HEK293 (cell line): ENCODE results near the gene RHBDL2.

ENCODE experiments used
- CTCF ChIA-PET: fragments of 350-600 bp; formaldehyde crosslinking; extraction: SDS; loops from one replicate; lab custom pipeline; 2021; ENCODE audit warnings: antibody characterized with exemption; lab: Yijun Ruan, JAX
- POLR2A ChIA-PET: fragments of 300-600 bp; formaldehyde crosslinking; extraction: SDS; loops from one replicate; lab custom pipeline; 2020; ENCODE audit warnings: antibody characterized with exemption, inconsistent platforms; lab: Yijun Ruan, JAX
- H3K27ac ChIP-seq: fragments of 200-500 bp; sonication (Bioruptor generic); 2 replicates; pipeline ENCODE4 v1.5.1; 2014; ENCODE audit warnings: low read depth, low read length, control low read depth, inconsistent platforms; ENCODE audit errors: extremely low read depth
- H3K36me3 ChIP-seq, 2 experiments: fragments of 200-500 bp in 1 of 2; sonication (Bioruptor generic) in 1 of 2; 1 replicate in 1 of 2; 2 replicates in 1 of 2; pipeline ENCODE4 v1.5.1; 2014 to 2017; ENCODE audit warnings: inconsistent platforms in 2 of 2, low read length in 2 of 2; ENCODE audit not compliant: control insufficient read depth in 2 of 2, insufficient read depth in 1 of 2
- H3K4me1 ChIP-seq: fragments of 200-500 bp; sonication (Bioruptor generic); 2 replicates; pipeline ENCODE4 v1.5.1; 2014; ENCODE audit warnings: mild to moderate bottlenecking, low read length, inconsistent platforms; ENCODE audit not compliant: control insufficient read depth, insufficient read depth
- H3K4me3 ChIP-seq: 2 replicates; pipeline ENCODE4 v1.5.1; 2011; ENCODE audit warnings: low read depth, mild to moderate bottlenecking, control low read depth, low read length, moderate library complexity
- H3K9me3 ChIP-seq: fragments of 200-500 bp; sonication (Bioruptor generic); 2 replicates; pipeline ENCODE4 v1.5.1; 2014; ENCODE audit warnings: low read depth, low read length, inconsistent platforms; ENCODE audit not compliant: control insufficient read depth, insufficient read depth
- ELK4 ChIP-seq: IDR thresholded peaks from 2 replicates; pipeline ENCODE4 v1.6.1; 2011; ENCODE audit warnings: mild to moderate bottlenecking, low read depth, low read length, borderline replicate concordance
- GLIS2 ChIP-seq: fragments of 450-650 bp; formaldehyde crosslinking; IDR thresholded peaks from 2 replicates; pipeline ENCODE4 v1.5.1; 2016; ENCODE audit warnings: missing biosample characterization, missing genetic modification characterization
- HOXA7 ChIP-seq: sonication (generic); formaldehyde crosslinking; IDR thresholded peaks from 2 replicates; pipeline ENCODE4 v1.8.1; 2022; ENCODE audit warnings: missing genetic modification reagents, borderline replicate concordance
- KLF8 ChIP-seq: fragments of 450-650 bp; formaldehyde crosslinking; IDR thresholded peaks from 2 replicates; pipeline ENCODE4 v1.5.1; 2016; ENCODE audit warnings: missing biosample characterization, missing genetic modification characterization
- PRDM4 ChIP-seq: fragments of 450-650 bp; formaldehyde crosslinking; IDR thresholded peaks from 2 replicates; pipeline ENCODE4 v1.5.1; 2017; ENCODE audit warnings: missing biosample characterization, missing genetic modification characterization
- SALL2 ChIP-seq: fragments of 450-650 bp; formaldehyde crosslinking; IDR thresholded peaks from 2 replicates; pipeline ENCODE4 v1.5.0; 2017; ENCODE audit warnings: missing biosample characterization, mild to moderate bottlenecking, missing genetic modification characterization, borderline replicate concordance
- SETDB1 ChIP-seq: IDR thresholded peaks from one replicate; pipeline ENCODE4 v1.6.1; 2017; ENCODE audit warnings: mild to moderate bottlenecking, low read length, moderate library complexity, mixed read lengths; ENCODE audit not compliant: insufficient read length
- TSHZ1 ChIP-seq: fragments of 450-650 bp; formaldehyde crosslinking; IDR thresholded peaks from 2 replicates; pipeline ENCODE4 v1.5.1; 2016; ENCODE audit warnings: missing biosample characterization, missing genetic modification characterization, borderline replicate concordance
- ZBTB10 ChIP-seq: fragments of 450-650 bp; formaldehyde crosslinking; IDR thresholded peaks from 2 replicates; pipeline ENCODE4 v1.5.1; 2016; ENCODE audit warnings: missing biosample characterization, missing genetic modification characterization
- ZBTB11 ChIP-seq: fragments of 450-650 bp; formaldehyde crosslinking; conservative IDR thresholded peaks from 2 replicates; pipeline ENCODE4 v1.5.1; 2016; ENCODE audit warnings: low read depth, missing biosample characterization, missing genetic modification characterization
- ZNF133 ChIP-seq: fragments of 450-650 bp; formaldehyde crosslinking; IDR thresholded peaks from 2 replicates; pipeline ENCODE4 v1.5.1; 2016; ENCODE audit warnings: missing biosample characterization, missing genetic modification characterization
- ZNF146 ChIP-seq: fragments of 450-650 bp; formaldehyde crosslinking; IDR thresholded peaks from 2 replicates; pipeline ENCODE4 v1.5.1; 2016; ENCODE audit warnings: missing biosample characterization, missing genetic modification characterization
- ZNF211 ChIP-seq: fragments of 450-650 bp; formaldehyde crosslinking; IDR thresholded peaks from 2 replicates; pipeline ENCODE4 v1.5.1; 2016; ENCODE audit warnings: low read depth, missing biosample characterization, missing genetic modification characterization
- ZNF239 ChIP-seq: fragments of 450-650 bp; formaldehyde crosslinking; IDR thresholded peaks from 2 replicates; pipeline ENCODE4 v1.5.1; 2016; ENCODE audit warnings: missing biosample characterization, missing genetic modification characterization
- ZNF24 ChIP-seq: fragments of 450-650 bp; formaldehyde crosslinking; IDR thresholded peaks from 2 replicates; pipeline ENCODE4 v1.5.1; 2016; ENCODE audit warnings: missing biosample characterization, missing genetic modification characterization
- ZNF707 ChIP-seq: fragments of 450-650 bp; formaldehyde crosslinking; IDR thresholded peaks from 2 replicates; pipeline ENCODE4 v1.5.1; 2016; ENCODE audit warnings: missing biosample characterization, missing genetic modification characterization
- ZNF768 ChIP-seq: fragments of 450-650 bp; formaldehyde crosslinking; IDR thresholded peaks from 2 replicates; pipeline ENCODE4 v1.5.1; 2018; ENCODE audit warnings: missing biosample characterization, mild to moderate bottlenecking, missing genetic modification characterization
- ZNF777 ChIP-seq: fragments of 450-650 bp; formaldehyde crosslinking; IDR thresholded peaks from 2 replicates; pipeline ENCODE4 v1.5.1; 2017; ENCODE audit warnings: missing biosample characterization, missing genetic modification characterization, borderline replicate concordance
- ZNF830 ChIP-seq: fragments of 450-650 bp; IDR thresholded peaks from 2 replicates; pipeline ENCODE4 v1.5.0; 2018; ENCODE audit warnings: missing biosample characterization, missing genetic modification characterization, low read depth, mild to moderate bottlenecking, moderate library complexity
- ZNF843 ChIP-seq: fragments of 450-650 bp; formaldehyde crosslinking; IDR thresholded peaks from 2 replicates; pipeline ENCODE4 v1.5.1; 2016; ENCODE audit warnings: missing biosample characterization, missing genetic modification characterization

RHBDL2 gene

GRCh38 chr1:38926091-38926490, 15.5 kb downstream of the RHBDL2 start:
- ChIA-PET POLR2A (no interaction called here), CTCF (no interaction called here)
- Histone ChIP-seq H3K4me3 (no peak overlapping the region), H3K9me3 (no peaks in the 10 kb centered on the region), H3K27ac (no peak overlapping the region), H3K4me1 (no peaks in the 10 kb centered on the region), H3K36me3 (no peaks in the 10 kb centered on the region)
- TF ChIP-seq ZNF146 (tag by site-specific recombination) (no peak), SALL2 (tag by site-specific recombination) (no peak), ZNF239 (tag by site-specific recombination) (no peak), PRDM4 (tag by site-specific recombination) (no peak), GLIS2 (tag by site-specific recombination) (no peak), ZNF830 (tag by site-specific recombination) (no peak), ELK4 (no peak), SETDB1 (no peak), ZNF133 (tag by site-specific recombination) (no peak), ZNF707 (tag by site-specific recombination) (no peak)

GRCh38 chr1:38925391-38925790, 16.2 kb downstream of the RHBDL2 start:
- Histone ChIP-seq H3K4me3 (no peak overlapping the region), H3K27ac (no peak overlapping the region), H3K36me3 (no peaks in the 10 kb centered on the region), H3K4me1 (no peaks in the 10 kb centered on the region), H3K9me3 (no peaks in the 10 kb centered on the region)
- ChIA-PET POLR2A (no interaction called here), CTCF (no interaction called here)
- TF ChIP-seq ZNF768 (tag by site-specific recombination) (no peak), ZBTB11 (tag by site-specific recombination) (no peak), HOXA7 (no peak), TSHZ1 (tag by site-specific recombination) (no peak), ZNF24 (tag by site-specific recombination) (no peak), ZBTB10 (tag by site-specific recombination) (no peak), ZNF211 (no peak), ZNF843 (tag by site-specific recombination) (no peak), KLF8 (tag by site-specific recombination) (no peak), ZNF777 (tag by site-specific recombination) (no peak)
